ENCODE results near the gene GNPTG. TPM values are rescaled to one million over a fixed set of nuclear protein-coding genes. Genes with fewer than 3 reads are reported as not detected.

Gene GNPTG
- total and polyA plus RNA-seq, 2 of the 8 experiments (the other 6 are each of a cell fraction or from before 2014, with no cell fraction given): 26.2 to 51.2 TPM

DNA sequence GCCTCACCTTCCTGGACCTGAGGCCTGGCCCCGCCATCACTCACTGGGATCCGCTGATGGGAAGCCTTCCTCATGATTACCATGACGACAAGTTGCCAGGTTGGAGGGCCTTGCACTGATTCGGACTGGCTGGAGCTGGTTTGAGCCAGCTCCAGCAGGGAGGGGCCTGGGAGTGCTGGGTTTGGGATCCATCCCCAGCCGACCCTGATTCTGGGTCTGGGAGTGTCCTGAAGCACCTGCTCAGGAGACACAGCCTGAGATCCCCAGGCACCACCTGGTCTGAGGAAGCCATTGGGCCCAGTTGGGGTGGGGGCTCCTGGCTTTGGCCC, 24.1 kb upstream of the GNPTG start (continued):
- TF ChIP-seq, protein P1, sequence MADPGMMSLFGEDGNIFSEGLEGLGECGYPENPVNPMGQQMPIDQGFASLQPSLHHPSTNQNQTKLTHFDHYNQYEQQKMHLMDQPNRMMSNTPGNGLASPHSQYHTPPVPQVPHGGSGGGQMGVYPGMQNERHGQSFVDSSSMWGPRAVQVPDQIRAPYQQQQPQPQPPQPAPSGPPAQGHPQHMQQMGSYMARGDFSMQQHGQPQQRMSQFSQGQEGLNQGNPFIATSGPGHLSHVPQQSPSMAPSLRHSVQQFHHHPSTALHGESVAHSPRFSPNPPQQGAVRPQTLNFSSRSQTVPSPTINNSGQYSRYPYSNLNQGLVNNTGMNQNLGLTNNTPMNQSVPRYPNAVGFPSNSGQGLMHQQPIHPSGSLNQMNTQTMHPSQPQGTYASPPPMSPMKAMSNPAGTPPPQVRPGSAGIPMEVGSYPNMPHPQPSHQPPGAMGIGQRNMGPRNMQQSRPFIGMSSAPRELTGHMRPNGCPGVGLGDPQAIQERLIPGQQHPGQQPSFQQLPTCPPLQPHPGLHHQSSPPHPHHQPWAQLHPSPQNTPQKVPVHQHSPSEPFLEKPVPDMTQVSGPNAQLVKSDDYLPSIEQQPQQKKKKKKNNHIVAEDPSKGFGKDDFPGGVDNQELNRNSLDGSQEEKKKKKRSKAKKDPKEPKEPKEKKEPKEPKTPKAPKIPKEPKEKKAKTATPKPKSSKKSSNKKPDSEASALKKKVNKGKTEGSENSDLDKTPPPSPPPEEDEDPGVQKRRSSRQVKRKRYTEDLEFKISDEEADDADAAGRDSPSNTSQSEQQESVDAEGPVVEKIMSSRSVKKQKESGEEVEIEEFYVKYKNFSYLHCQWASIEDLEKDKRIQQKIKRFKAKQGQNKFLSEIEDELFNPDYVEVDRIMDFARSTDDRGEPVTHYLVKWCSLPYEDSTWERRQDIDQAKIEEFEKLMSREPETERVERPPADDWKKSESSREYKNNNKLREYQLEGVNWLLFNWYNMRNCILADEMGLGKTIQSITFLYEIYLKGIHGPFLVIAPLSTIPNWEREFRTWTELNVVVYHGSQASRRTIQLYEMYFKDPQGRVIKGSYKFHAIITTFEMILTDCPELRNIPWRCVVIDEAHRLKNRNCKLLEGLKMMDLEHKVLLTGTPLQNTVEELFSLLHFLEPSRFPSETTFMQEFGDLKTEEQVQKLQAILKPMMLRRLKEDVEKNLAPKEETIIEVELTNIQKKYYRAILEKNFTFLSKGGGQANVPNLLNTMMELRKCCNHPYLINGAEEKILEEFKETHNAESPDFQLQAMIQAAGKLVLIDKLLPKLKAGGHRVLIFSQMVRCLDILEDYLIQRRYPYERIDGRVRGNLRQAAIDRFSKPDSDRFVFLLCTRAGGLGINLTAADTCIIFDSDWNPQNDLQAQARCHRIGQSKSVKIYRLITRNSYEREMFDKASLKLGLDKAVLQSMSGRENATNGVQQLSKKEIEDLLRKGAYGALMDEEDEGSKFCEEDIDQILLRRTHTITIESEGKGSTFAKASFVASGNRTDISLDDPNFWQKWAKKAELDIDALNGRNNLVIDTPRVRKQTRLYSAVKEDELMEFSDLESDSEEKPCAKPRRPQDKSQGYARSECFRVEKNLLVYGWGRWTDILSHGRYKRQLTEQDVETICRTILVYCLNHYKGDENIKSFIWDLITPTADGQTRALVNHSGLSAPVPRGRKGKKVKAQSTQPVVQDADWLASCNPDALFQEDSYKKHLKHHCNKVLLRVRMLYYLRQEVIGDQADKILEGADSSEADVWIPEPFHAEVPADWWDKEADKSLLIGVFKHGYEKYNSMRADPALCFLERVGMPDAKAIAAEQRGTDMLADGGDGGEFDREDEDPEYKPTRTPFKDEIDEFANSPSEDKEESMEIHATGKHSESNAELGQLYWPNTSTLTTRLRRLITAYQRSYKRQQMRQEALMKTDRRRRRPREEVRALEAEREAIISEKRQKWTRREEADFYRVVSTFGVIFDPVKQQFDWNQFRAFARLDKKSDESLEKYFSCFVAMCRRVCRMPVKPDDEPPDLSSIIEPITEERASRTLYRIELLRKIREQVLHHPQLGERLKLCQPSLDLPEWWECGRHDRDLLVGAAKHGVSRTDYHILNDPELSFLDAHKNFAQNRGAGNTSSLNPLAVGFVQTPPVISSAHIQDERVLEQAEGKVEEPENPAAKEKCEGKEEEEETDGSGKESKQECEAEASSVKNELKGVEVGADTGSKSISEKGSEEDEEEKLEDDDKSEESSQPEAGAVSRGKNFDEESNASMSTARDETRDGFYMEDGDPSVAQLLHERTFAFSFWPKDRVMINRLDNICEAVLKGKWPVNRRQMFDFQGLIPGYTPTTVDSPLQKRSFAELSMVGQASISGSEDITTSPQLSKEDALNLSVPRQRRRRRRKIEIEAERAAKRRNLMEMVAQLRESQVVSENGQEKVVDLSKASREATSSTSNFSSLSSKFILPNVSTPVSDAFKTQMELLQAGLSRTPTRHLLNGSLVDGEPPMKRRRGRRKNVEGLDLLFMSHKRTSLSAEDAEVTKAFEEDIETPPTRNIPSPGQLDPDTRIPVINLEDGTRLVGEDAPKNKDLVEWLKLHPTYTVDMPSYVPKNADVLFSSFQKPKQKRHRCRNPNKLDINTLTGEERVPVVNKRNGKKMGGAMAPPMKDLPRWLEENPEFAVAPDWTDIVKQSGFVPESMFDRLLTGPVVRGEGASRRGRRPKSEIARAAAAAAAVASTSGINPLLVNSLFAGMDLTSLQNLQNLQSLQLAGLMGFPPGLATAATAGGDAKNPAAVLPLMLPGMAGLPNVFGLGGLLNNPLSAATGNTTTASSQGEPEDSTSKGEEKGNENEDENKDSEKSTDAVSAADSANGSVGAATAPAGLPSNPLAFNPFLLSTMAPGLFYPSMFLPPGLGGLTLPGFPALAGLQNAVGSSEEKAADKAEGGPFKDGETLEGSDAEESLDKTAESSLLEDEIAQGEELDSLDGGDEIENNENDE (IDR thresholded peaks at IDR 0.05; ENCODE audit: insufficient replicate concordance, low read length): no peak
- TF ChIP-seq FOSL1 (IDR thresholded peaks at IDR 0.05; ENCODE audit: insufficient read depth, low read depth, low read length): no peak
- no peak for TF ChIP-seq POLR2A (IDR thresholded peaks at IDR 0.05; ENCODE audit: control extremely low read depth in 1 of 2, low read depth in 2 of 2, low read length in 2 of 2)
- no peak for TF ChIP-seq SIRT6 (IDR thresholded peaks at IDR 0.05; ENCODE audit: low read length)
- TF ChIP-seq, protein P2, sequence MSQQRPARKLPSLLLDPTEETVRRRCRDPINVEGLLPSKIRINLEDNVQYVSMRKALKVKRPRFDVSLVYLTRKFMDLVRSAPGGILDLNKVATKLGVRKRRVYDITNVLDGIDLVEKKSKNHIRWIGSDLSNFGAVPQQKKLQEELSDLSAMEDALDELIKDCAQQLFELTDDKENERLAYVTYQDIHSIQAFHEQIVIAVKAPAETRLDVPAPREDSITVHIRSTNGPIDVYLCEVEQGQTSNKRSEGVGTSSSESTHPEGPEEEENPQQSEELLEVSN (IDR thresholded peaks at IDR 0.05): no peak
- no peak for TF ChIP-seq SUZ12 (IDR thresholded peaks at IDR 0.05; ENCODE audit: low read length)
- TF ChIP-seq JUN (IDR thresholded peaks at IDR 0.05; ENCODE audit: low read depth, low read length): 0 out of 2 replicates have a peak, but pooled peaks have one; percentile 45
- peak; percentile 39 for TF ChIP-seq TAF7 (optimal IDR thresholded peaks at IDR 0.05; ENCODE audit: borderline replicate concordance, low read depth, low read length)
